ENCODE data around the gene MPPED1.

Gene MPPED1

GRCh38 chr22:43449831-43450225, 38.0 kb downstream of the MPPED1 start:
- no peak for DNase-seq

- DNase-seq = no peak
Measured at GRCh38 chr22:43451371-43452050, 39.7 kb downstream of the MPPED1 start.

GRCh38 chr22:43455846-43456245, 44.0 kb downstream of the MPPED1 start:
- no peak for DNase-seq

- DNase-seq = no peak
Measured at GRCh38 chr22:43457002-43457401, 45.2 kb downstream of the MPPED1 start.

GRCh38 chr22:43462701-43463100, 50.9 kb downstream of the MPPED1 start:
- no peak for DNase-seq

GRCh38 chr22:43464809-43465208, 53.0 kb downstream of the MPPED1 start:
- DNase-seq = no peak

- no peak for DNase-seq
Measured at GRCh38 chr22:43465291-43466015, 53.6 kb downstream of the MPPED1 start.

- DNase-seq = no peak
Measured at GRCh38 chr22:43466710-43467109, 54.9 kb downstream of the MPPED1 start.

GRCh38 chr22:43467216-43467940, 55.6 kb downstream of the MPPED1 start:
- DNase-seq = no peak

GRCh38 chr22:43470253-43470652, 58.4 kb downstream of the MPPED1 start:
- DNase-seq = no peak

- no peak for DNase-seq
Measured at GRCh38 chr22:43470941-43471585, 59.2 kb downstream of the MPPED1 start.

GRCh38 chr22:43471606-43472135, 59.9 kb downstream of the MPPED1 start:
- no peak for DNase-seq

GRCh38 chr22:43473031-43473430, 61.2 kb downstream of the MPPED1 start:
- DNase-seq = no peak

- no peak for DNase-seq
Measured at GRCh38 chr22:43473441-43473840, 61.6 kb downstream of the MPPED1 start.

GRCh38 chr22:43474161-43475101, 62.6 kb downstream of the MPPED1 start:
- no peak for DNase-seq

- no peak for DNase-seq
Measured at GRCh38 chr22:43475549-43476076, 63.8 kb downstream of the MPPED1 start.

- DNase-seq = no peak
Measured at GRCh38 chr22:43476341-43476740, 64.5 kb downstream of the MPPED1 start.

- no peak for DNase-seq
Measured at GRCh38 chr22:43476751-43477725, 65.2 kb downstream of the MPPED1 start.

- DNase-seq = no peak
Measured at GRCh38 chr22:43477966-43478365, 66.2 kb downstream of the MPPED1 start.

GRCh38 chr22:43478621-43479300, 66.9 kb downstream of the MPPED1 start:
- no peak for DNase-seq

Data from CD4-positive, alpha-beta T cell treated with Interleukin-21 for 1 hour (primary cell).